AG08395 (cell line): ENCODE results near the gene SLC6A19.

Source experiments
- DNase-seq: peaks from one replicate; pipeline ENCODE4 v3.0.0; 2012; ENCODE audit warnings: mixed read lengths, low spot score

The SLC6A19 gene

DNA sequence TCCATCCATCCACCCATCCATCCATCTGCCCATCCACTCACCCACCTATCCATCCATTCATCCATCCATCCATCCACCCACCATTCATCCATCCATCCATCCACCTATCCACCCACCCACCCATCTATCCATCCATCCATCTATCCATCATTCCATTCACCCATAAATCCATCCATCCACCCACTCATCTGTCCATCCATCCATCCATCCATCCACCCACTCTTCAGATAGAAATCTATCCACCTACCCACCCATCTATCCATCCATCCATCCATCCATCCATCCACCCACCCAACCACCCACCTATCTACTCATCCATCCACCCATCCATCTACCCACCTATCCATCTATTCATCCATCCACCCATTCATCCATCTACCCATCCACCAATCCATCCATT, 35.0 kb upstream of the SLC6A19 start:
- DNase-seq: no peak

DNA sequence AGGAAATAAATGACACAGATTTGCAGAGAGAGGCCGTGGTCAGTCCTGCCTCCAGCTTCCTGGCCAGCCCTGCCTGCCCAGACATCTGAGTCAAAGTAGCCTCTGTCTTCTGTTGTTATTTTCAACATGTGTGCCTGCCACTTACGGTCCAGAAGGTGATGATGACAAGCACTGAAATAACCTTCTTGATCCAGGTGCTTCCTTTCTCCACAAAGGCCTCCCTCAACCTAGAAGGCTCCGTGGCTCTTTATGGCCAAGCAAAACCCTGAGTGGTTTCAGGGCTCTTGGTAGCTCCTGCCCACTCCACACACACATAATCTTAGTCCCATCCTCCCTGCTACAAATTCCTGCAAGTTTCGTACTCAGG, 34.1 kb upstream of the SLC6A19 start:
- no peak for DNase-seq

DNA sequence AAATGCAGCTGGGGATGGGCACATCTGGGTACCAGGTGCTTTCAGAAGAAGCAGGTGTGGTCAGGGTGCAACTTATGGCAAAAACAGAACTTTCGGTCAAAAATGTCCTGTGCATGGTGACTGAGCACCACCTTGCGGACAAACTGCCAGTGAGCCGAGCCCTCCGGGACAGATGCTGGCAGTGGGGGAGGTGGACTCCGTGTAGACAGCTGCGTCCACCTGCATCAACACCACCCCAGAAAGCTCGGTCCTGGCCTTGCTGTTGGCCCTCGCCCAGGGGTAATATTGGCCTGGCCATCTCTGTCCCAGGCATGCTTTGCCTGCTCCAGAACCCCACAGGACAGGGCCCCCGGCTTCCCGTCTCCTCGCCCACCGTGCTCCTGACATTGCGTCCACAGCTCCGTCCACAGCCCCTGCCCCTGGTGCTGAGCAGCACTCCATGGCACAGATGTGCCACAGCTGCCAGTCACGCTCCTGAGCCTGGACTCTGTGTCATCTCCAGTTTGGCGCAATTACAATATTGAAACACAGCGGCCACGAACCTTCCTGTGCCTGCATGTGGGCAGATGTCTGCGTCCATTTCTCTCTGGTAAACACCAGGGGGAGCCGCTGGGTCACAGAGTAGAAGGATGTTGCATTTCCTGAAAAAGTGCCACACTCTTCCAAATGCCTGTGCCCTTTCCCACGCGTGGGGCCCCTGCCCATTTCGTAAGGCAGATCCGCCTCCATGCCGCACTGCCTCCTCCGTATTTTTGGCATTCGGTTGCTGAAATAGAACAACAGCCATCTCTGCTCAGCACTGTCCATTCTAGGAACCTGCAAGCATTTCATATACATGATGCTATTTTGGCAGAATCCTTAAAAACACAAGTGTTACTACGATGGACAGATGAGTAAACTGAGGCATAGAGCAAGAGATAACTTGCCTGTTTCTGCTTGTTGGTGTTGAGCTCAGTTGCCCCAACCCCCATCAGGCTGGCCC, 33.4 kb upstream of the SLC6A19 start:
- peak; percentile 81 for DNase-seq

DNA sequence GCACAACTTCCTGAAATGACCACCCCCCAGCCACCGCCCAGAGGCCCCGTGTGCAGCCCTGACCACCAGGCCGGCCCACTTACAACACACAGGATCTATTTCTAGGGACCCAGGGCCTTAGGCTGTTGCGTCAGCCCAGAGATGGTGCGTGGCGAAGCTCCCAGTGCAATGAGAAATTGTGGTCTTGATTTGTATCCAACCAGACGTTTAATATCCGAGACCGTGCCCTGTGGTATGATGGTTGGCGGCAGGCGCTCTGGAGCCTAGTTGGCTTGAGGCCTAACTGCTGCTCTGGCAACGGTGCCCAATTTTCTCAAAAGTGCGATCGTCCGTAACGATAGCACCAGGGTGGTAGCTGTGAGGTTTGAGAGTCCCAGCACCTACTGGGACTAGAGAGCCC, 32.6 kb upstream of the SLC6A19 start:
- DNase-seq: no peak

DNA sequence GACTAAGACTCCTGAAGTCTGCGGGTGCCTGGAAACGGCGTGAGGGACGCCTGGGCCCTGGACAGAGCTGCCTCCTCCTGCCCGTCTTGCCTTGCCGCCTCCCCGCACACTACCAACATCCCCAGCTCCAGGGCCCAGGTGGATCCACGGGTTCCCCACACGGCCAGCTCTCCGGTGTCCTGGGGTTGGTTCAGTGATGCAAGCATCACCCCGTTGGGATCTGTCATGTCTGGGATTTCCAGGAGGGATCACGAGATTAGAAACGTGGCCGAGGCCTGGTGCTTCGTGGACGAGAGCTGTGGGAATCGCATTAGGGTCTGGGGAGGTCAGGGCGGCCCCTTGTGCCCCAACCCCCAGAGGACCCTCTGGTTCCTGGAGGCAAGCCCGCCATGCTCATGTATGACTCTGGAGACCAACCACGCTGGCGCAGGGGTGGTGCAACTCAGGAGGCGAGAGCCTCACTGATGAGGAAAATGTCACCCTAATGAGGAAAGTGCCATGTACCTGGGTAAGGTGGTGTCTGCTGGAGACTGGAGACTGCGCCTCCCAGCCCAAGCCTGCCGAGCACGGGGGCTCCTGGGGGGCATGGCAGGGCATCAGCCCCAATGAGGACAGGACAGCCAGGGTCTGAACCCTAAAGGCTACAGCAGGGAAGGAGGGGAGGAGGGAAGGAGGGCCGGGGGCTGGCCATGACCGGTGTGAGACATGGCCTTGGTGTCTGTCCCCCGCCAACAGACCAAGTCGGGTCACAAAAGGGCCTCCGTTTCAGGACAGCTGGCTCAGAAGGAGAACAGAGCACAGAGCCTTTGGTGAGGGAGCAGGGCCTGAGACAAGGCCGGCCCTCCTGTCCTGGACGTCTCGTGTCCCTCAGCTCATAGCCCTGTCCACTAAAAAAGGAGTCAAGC, 31.9 kb upstream of the SLC6A19 start:
- no peak for DNase-seq

DNA sequence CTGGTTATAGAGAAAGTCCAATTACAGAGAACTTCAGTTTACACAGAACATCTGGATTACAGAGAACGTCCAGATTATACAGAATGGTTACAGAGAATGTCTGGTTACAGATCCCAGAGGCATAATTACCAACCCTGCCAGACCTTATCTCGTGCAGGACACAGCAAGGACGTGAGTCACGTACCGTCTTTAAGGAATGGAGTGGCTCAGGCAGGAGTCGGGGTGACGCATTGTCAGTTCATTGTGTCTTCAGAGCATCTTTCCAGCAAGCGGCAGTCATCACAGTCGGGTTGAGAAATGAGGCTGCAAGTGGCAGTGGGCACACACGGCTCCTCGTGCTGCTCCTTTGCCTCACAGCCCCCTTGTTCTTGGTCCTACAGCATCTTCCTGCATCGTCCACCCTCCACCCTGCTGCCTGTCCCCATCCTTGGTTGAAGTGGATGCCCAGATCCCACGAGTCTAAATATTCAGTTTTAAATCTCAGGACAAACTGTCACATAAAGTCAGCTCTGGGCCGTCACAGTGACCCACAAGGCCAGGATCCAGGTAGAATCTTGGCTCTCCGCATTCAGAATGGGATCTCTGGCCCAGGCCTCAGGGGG, 30.0 kb upstream of the SLC6A19 start:
- peak; percentile 76 for DNase-seq

DNA sequence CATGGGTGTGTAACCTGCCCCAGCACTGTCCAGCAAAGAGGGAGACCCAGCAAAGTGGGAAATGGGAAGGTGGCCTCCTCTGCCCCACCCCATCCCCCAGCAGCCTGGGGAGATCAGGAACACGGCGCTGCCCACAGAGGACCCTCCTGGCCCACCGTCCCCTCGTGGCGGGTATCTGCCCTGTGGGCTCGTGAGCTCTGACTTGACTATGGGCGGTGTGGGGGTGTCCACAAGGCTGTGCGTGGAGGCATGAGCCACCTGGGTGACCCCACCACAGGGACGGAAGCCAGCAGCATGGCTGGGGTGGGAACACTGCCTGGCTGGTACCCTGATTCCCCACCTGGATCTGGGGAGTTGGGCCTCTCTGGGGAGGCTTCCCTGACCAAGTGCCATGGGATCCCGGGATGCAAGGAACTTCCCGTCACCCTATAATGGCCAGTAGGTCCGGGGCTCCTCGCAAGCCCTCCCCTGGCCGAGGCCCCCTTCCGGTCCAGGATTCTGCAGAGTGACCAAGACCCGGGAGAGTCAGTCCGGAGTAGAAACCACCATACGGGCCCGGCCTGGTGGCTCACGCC, 29.3 kb upstream of the SLC6A19 start:
- no peak for DNase-seq

DNA sequence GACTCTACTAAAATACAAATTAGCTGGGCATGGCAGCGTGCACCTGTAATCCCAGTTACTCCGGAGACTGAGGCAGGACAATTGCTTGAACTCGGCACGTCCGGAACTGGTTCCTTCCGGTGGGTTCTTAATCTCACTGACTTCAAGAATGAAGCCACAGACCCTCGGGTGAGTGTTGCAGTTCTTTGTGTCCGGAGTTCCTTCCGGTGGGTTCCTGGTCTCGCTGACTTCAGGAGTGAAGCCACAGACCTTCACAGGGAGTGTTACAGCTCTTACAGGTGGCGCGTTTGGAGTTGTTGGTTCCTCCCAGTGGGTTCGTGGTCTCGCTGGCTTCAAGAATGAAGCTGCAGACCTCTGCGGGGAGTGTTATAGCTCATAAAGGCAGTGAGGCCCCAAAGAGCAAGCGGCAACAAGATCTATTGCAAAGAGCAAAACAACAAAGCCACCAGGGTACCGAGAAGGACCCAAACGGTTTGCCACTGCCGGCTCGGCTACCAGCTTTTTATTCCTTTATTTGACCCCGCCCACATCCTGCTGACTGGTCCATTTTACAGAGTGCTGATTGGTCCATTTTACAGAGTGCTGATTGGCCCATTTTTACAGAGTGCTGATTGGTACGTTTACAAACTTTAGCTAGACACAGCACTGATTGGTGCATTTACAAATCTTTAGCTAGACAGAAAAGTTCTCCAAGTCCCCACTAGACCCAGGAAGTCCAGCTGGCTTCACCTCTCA, 28.6 kb upstream of the SLC6A19 start:
- no peak for DNase-seq

DNA sequence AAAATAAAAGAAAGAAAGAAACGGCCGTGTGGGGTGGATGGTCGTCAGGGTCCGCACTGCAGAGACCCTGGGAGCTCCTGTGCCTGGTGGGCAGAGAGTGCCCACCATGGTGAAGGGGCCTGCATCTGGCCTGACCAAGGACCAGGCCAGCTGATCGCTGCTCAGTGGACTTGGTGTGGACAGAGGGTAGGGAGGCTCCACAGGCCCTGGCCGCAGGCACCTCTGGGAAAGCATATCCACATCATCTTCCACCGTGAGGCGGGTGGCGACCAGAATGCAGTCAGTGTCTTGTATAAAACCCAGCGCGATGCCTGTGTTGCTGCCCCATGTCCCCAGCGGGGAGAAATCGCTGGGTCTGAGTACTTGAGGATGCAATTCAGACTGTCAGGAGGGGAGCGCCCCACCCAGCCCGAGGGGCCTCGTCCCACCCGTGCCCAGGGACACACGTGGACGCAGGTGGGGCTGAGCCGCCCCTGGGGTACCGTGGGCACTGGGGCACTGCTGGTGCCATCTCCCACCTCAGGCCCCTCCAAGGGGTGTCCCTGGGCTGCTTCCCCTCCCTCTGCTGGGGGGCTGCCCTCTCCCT, 27.8 kb upstream of the SLC6A19 start:
- DNase-seq: no peak

DNA sequence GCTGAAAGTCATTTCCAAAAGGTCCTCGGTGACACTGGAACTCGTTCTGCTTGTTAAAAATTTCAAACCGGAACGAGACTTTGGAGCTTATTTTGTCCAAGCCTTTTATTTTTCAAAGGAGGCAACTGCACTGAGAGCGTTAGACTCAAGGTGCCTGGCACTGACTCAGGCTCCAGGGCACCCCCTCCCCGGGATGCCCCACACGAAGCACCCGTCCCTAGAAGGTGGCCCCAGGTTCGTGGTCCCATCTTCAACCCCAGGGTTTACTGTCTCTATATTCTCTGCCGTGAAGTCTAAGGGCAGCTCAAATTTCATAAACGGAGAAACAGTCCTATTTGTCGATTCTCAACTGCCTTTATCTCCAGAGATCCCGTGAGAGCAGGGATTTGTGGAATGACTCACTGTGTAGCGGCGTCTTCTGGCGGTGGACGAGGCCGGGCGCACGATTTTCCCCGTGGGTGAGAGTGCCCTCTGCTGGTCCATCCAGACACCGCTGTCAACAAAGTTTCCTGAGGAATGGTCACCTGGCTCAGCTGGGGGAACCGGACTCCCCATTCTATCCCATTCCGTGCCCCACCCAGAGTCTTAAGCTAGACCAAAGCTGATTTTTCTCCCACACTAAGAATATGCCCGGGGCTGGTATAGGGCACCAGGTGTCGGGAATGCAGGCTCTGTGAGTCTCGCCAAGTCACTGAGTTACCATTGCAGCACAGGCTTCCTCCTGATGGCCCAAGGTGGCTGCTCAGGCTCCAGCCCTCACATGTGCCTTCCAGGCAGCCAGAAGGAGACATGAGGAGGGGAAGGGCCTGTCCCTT, 27.1 kb upstream of the SLC6A19 start:
- DNase-seq: peak; percentile 68

DNA sequence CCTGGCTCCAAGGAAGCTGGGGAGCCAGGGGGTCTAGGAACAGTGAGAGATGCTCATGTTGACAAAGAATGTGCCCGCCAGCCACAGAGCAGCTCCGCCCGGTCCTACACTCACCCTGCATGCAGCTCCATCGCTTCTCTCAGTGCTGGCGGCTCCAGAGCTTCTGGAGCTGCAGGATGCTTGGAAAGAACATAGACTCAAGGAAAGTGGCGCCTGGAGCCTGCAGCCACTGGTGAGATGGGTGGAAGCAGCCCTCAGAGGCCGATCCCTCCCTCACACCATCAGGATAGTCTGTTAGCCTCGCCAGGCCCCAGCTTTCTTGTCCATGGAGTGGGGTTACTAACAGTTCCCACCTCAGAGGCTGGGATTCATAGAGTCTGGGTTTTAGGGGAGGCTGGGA, 26.4 kb upstream of the SLC6A19 start:
- no peak for DNase-seq

DNA sequence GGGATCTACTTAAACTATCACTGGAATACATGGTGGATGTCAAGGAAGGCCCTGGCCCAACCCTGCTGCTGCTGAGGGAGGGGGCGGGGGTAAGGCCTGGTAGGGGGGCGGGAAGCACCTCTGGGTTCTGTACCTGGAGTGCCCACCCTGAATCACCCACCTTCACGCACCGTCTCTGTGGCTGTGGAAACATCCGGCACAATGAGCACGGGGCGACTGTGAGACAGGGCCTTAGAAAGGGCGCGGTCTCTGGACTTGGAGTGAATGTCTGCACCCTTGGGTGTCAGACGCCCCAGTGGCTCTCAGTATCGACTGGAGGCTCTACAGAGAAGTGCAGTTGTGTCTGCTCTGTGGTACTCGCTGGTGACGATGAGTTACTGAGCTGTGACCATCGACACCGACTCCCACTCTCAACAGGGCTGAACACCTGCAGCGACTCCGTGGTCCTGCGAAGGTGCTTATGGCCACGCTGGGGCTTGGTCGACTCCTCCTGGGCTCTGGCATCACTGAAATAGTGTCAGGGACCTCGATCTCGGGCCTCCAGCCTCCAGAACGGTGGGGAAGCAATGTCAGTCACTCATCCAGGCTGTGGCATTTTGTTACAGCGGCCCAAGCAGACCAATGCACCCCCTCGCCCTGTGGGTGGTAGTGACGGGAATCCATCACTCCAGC, 25.5 kb upstream of the SLC6A19 start:
- DNase-seq: no peak

DNA sequence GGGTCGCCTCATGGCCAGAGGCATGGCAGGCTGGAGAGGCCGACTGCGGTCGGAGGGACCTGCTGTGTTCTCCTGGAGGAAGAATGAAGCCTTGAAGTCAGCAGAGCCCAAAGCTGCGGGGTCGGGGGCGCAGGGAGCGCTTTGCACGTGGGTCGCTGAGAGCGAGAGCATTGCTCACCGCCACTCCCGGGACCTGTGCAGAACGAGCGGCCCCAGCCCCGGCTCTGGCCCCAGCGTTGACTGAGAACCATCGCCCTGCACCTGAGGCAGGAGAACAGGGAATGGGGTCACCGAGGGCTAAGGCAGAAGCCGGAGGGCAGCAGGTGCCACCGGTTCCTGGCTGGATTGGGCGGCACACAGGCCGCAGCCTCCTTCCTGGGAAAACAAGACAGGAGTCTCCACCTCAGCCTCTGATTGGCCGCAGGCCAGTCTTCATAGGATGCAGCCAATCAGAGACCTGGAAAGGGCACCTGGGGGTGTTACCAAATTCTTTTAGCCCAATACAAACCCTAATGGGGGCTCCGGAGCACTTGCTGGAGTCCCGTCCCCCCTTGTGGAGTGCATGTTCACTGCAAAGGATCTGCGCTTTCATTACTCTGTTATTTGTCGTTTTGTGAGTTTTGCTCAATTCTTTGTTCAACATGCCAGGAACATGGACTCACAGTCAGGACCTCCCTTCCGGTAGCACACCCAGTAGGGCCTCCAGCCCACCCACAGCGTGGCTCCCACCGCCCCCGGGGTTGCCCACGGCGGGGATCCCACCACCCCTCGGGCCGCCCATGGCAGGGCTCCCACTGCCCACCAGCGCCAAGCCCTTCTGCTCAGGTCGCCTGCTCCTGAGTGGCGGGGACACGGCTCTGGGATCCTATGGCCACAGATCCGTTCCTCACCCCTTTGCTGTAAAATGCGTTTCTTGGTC, 24.7 kb upstream of the SLC6A19 start:
- DNase-seq: no peak

DNA sequence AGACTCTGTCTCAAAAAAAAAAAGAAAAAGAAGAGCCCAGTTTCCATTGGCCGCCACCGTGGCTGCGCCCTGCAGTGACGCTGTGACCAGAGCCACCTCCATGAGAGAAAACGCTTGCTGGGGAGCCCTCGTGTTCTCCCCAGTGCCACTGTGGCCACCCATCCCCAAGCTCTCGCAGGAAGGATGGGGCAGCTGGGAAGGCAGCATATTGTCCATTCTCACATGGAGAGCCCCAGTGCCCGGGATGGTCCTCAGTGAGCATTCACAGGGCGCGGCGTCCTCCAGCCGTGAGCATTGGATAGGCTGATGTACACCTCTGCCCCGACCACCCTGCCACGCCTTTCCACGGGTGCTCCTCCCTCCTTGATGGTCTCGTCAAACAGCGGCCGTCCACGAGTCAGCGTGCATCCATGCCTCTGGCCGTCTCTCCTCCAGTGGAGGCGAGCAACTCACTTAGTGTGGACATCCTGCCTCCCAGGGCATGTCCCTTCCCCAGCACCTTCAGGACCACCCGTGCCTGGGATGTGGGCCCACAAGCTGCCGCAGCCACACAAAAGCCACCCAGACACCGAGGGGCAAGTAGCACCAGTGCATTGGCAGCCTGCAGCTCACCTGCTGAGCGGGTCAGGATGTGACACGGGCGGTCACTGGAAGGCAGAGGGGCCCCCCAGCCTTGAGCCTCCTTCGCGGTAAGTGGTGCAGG, 23.4 kb upstream of the SLC6A19 start:
- no peak for DNase-seq

DNA sequence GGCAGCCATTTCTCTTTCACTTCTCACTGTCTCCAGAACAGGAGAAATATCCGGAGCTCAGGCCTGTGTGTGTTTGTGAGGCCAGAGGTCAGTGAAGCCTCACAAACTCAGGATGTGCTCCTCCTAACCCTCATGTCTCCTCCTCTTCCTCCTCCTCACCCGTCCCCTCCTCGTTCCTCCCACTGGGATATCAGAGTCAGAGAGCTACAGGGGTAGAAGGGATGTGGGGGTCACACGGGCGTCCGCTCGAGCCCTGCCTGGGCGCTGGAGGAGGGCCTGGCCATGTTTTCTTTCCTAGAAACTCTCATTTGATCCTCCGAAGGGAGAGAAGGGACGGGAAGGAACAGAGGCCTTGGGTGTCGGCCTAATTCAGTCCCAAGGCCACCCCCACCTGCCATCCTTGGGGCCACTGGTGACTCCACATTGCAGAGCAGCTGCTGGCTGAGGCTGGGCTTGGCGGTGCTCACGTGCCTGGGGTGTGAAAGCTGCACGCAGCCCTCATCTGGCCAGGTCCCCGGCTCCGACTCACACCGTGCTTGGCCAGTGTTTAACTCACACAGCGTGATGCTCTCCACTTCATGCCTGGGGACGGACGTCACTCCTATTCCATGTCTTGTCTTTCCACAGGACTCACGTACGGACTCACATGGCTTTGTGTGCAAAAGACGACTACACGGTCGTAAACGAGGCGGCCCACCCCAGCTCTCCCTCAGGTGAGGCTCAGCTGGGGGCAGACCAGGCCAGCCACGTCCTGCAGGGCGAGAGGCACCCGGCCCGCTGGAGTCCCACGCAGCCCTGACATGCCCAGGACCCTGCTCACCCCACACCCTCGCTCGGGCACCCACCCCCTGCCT, 22.6 kb upstream of the SLC6A19 start:
- DNase-seq: no peak

DNA sequence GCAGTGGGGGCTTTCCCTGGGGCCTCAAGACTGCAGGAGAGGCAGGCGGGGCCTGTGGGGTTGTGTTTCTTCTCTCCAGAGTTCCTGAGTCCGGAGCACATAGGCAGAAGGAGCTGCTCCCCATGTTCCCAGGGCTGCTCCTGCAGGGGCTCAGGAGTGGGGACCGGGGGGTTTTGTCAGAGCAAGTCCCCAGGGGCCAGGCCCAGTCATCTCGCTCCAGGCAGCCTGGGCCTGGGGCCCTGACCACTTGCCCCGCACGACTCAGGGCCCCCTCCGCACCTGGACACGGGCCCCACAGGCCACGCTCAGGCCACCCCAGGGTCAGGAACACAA, 22.0 kb upstream of the SLC6A19 start:
- DNase-seq: no peak

DNA sequence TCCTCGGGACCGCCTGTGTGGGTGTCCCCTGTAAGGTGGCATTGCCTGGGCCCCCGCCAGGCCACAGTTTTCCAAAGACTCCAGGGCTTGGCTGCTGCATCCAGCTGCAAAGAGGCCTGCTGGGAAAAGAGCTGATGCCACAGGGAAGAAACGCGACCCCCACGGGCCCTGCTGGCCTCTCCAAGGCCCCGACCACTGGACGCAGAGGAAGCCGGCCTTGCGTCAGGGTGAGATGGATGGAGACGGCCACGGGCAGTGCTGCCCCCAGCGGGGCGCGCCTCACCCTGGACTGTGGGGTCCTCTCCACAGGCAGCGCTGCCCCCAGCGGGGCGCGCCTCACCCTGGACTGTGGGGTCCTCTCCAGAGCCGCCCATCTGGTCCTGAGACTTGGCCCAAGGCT, 21.3 kb upstream of the SLC6A19 start:
- no peak for DNase-seq
